Fibroblast of lung (primary cell): ENCODE results near the gene EML4. TPM values are rescaled to one million over a fixed set of nuclear protein-coding genes. Genes with fewer than 3 reads are reported as not detected.

Source experiments
- DNase-seq, 2 donors: peaks; one replicate each; pipeline versions ENCODE4 v3.0.0 to v3.0.0-alpha.2; 2010; ENCODE audit warnings: low read depth in 2 of 2
- H2AFZ ChIP-seq: 2 replicates; pipeline ENCODE4 v1.5.1; 2012; ENCODE audit warnings: low read length, control low read depth, inconsistent platforms
- H3K27ac ChIP-seq: 2 replicates; pipeline ENCODE4 v1.5.1; 2011; ENCODE audit warnings: low read length, control low read depth; ENCODE audit not compliant: insufficient read depth
- H3K27me3 ChIP-seq: 2 replicates; pipeline ENCODE4 v1.5.1; 2011; ENCODE audit warnings: mild to moderate bottlenecking, low read length; ENCODE audit not compliant: control insufficient read depth, insufficient read depth
- H3K36me3 ChIP-seq: 2 replicates; pipeline ENCODE4 v1.5.1; 2011; ENCODE audit warnings: low read length; ENCODE audit not compliant: control insufficient read depth, insufficient read depth
- H3K4me1 ChIP-seq: 2 replicates; pipeline ENCODE4 v1.5.1; 2011; ENCODE audit warnings: low read length; ENCODE audit not compliant: control insufficient read depth, insufficient read depth; ENCODE audit errors: extremely low read depth
- H3K4me2 ChIP-seq: 2 replicates; pipeline ENCODE4 v1.5.1; 2011; ENCODE audit warnings: low read length, control low read depth; ENCODE audit not compliant: insufficient read depth; ENCODE audit errors: extremely low read depth
- H3K4me3 ChIP-seq, 4 experiments: fragments of 200-600 bp in 1 of 4; sonication (generic) in 1 of 4; replicated peaks in 1 of 4; 2 replicates each; pipeline ENCODE4 v1.5.1; 2011 to 2016; ENCODE audit warnings: low read length in 4 of 4, low read depth in 3 of 4, mild to moderate bottlenecking in 3 of 4, control low read depth in 2 of 4, inconsistent platforms in 1 of 4, mixed read lengths in 1 of 4; ENCODE audit not compliant: insufficient read depth in 1 of 4; ENCODE audit errors: control extremely low read depth in 1 of 4
- H3K79me2 ChIP-seq: 2 replicates; pipeline ENCODE4 v1.5.1; 2012; ENCODE audit warnings: mild to moderate bottlenecking, low read length, inconsistent platforms; ENCODE audit not compliant: control insufficient read depth, insufficient read depth
- H3K9ac ChIP-seq: 2 replicates; pipeline ENCODE4 v1.5.1; 2011; ENCODE audit warnings: mild to moderate bottlenecking, low read length, control low read depth; ENCODE audit not compliant: insufficient read depth
- H3K9me3 ChIP-seq: 2 replicates; pipeline ENCODE4 v1.5.1; 2012; ENCODE audit warnings: low read depth, low read length; ENCODE audit not compliant: control insufficient read depth, insufficient read depth
- H4K20me1 ChIP-seq: 2 replicates; pipeline ENCODE4 v1.5.1; 2011; ENCODE audit warnings: low read length; ENCODE audit not compliant: control insufficient read depth, insufficient read depth; ENCODE audit errors: extremely low read depth
- CTCF ChIP-seq, 2 donors: IDR thresholded peaks in 1 of 2; conservative IDR thresholded peaks in 1 of 2; 1 replicate in 1 of 2; 2 replicates in 1 of 2; pipeline ENCODE4 v1.5.1; 2011 to 2012; ENCODE audit warnings: low read length in 2 of 2, control low read depth in 1 of 2, inconsistent platforms in 1 of 2, low read depth in 1 of 2, mild to moderate bottlenecking in 1 of 2
- EZH2 ChIP-seq: IDR thresholded peaks from 2 replicates; pipeline ENCODE4 v1.5.1; 2012; ENCODE audit warnings: low read length, control low read depth, mild to moderate bottlenecking; ENCODE audit errors: missing control alignments
- polyA plus RNA-seq, 2 donors: library from polyadenylated mRNA; depleted of rRNA in 1 of 2; stranded (reverse) in 1 of 2; unstranded in 1 of 2; fragments of >200 nt; gene quantifications; 2 replicates each; pipeline ENCODE4 v1.2.1, GENCODE V29; 2011 to 2012; ENCODE audit warnings: missing spikeins in 1 of 2
- total RNA-seq: library from RNA; depleted of rRNA; stranded (reverse); fragments of >200 nt; gene quantifications from 2 replicates; pipeline ENCODE4 v1.2.1, GENCODE V29; 2014

The EML4 gene
- total and polyA plus RNA-seq, 2 donors (not counting 1 experiment from before 2014, with no cell fraction given), result 49.5 to 62.7 TPM

- Histone ChIP-seq H3K36me3 (no peaks in the 10 kb centered on the region), H3K27me3 (no peaks in the 10 kb centered on the region), H3K79me2 (peaks cover 26% of the 10 kb centered on the region), H3K9me3 (no peaks in the 10 kb centered on the region), H3K4me2 (no peak overlapping the region), H3K27ac (no peak overlapping the region), H3K4me1 (peaks cover 2% of the 10 kb centered on the region), H3K4me3 (no peak overlapping the region), H2AFZ (no peak overlapping the region), H4K20me1 (peaks cover 1% of the 10 kb centered on the region), H3K9ac (no peak overlapping the region)
- TF ChIP-seq EZH2, result no peak
- no peak for TF ChIP-seq CTCF (conservative IDR thresholded peaks at IDR 0.05 in 1 of 2, IDR thresholded peaks at IDR 0.05 in 1 of 2; ENCODE audit: low read depth in 1 of 2, low read length in 2 of 2)
- DNase-seq, result no peak
Measured at GRCh38 chr2:42236911-42237310, 67.8 kb downstream of the EML4 start.

- peaks cover 2% of the 10 kb centered on the region for H3K4me1 ChIP-seq
- peaks cover 30% of the 10 kb centered on the region for H3K79me2 ChIP-seq
- no peak overlapping the region for H3K4me2 ChIP-seq
- DNase-seq, result peak in 1 of 2 donors; percentile 25
- no peak overlapping the region for H3K9ac ChIP-seq
- H3K36me3 ChIP-seq, result no peaks in the 10 kb centered on the region
- no peaks in the 10 kb centered on the region for H4K20me1 ChIP-seq
- H3K27me3 ChIP-seq, result no peaks in the 10 kb centered on the region
- no peak overlapping the region for H3K4me3 ChIP-seq
- H3K9me3 ChIP-seq, result no peaks in the 10 kb centered on the region
- H3K27ac ChIP-seq, result no peak overlapping the region
- TF ChIP-seq CTCF (conservative IDR thresholded peaks at IDR 0.05 in 1 of 2, IDR thresholded peaks at IDR 0.05 in 1 of 2; ENCODE audit: low read depth in 1 of 2, low read length in 2 of 2), result peak in 1 of 2 donors; percentile 28
- no peak for TF ChIP-seq EZH2
- H2AFZ ChIP-seq, result no peak overlapping the region
Measured at GRCh38 chr2:42238644-42239288, 69.6 kb downstream of the EML4 start.

- TF ChIP-seq CTCF (conservative IDR thresholded peaks at IDR 0.05 in 1 of 2, IDR thresholded peaks at IDR 0.05 in 1 of 2; ENCODE audit: low read depth in 1 of 2, low read length in 2 of 2) (no peak), EZH2 (no peak)
- no peaks in the 10 kb centered on the region for H3K9me3 ChIP-seq
- no peak overlapping the region for H2AFZ ChIP-seq
- no peak overlapping the region for H3K4me3 ChIP-seq
- H3K79me2 ChIP-seq, result peaks cover 30% of the 10 kb centered on the region
- no peak for DNase-seq
- H4K20me1 ChIP-seq, result no peaks in the 10 kb centered on the region
- no peak overlapping the region for H3K9ac ChIP-seq
- no peaks in the 10 kb centered on the region for H3K36me3 ChIP-seq
- no peaks in the 10 kb centered on the region for H3K4me1 ChIP-seq
- no peaks in the 10 kb centered on the region for H3K27me3 ChIP-seq
- H3K4me2 ChIP-seq, result no peak overlapping the region
- H3K27ac ChIP-seq, result no peak overlapping the region
Measured at GRCh38 chr2:42239289-42239661, 70.1 kb downstream of the EML4 start.
